ENCODE measurements around the gene ERGIC1.

- TF ChIP-seq CTCF (IDR thresholded peaks at IDR 0.05) (no peak), POLR2AphosphoS5 (IDR thresholded peaks at IDR 0.05) (no peak)
Measured at GRCh38 chr5:172809774-172810173, 24.3 kb upstream of the ERGIC1 start.

Data from prostate gland (tissue), 2 donors.